HG02571 (cell line): ENCODE results near the gene MARCHF3.
"Not testable (repeated sequence)": the region's sequence is repeated elsewhere in the genome, so short reads cannot be mapped to it uniquely, and the experiment has no call there.

Experiments
- ATAC-seq: cut with Tn5 transposase; IDR thresholded peaks from one replicate; pipeline ENCODE4 v1.9.1; 2021; ENCODE audit warnings: mild to moderate bottlenecking, moderate library complexity; ENCODE audit not compliant: unreplicated experiment

The MARCHF3 gene

DNA sequence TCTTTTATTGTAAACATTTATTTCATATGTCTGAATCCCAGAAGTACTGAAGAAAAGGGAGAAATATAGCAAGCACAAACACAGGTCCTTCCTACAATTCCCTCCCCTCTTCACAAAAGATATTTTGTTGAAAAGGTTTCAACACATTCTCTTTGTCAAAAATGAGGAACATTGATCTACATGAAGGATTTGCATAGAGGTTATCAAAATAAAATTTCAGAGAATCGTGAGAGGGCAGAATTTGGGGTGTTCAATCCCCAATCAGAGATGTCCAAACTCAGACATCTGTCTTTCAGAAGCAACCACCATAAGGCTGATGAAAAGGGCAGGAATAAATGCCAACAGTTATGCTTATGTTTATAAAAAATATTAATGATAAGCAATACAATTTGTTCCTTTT lies 69.2 kb downstream of the MARCHF3 start:
- ATAC-seq, result no peak

DNA sequence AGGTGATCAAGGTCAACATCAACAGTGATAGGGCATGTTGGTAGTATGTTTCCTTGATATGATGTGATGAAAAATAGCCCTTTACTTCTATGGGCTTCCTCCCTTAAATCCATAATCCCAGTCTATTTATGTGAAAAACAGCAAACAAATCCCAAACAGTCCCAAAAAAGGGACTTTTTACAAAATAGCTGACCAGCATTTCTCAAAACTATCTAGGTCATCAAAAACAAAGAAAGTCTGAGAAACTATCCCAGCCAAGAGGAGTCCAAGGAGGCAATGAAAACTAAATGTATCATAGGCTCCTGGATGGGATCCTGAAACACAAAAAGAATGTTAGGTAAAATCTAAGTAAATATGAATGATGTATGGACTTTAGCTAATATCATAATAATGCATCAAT lies 71.2 kb downstream of the MARCHF3 start:
- ATAC-seq, result no peak

DNA sequence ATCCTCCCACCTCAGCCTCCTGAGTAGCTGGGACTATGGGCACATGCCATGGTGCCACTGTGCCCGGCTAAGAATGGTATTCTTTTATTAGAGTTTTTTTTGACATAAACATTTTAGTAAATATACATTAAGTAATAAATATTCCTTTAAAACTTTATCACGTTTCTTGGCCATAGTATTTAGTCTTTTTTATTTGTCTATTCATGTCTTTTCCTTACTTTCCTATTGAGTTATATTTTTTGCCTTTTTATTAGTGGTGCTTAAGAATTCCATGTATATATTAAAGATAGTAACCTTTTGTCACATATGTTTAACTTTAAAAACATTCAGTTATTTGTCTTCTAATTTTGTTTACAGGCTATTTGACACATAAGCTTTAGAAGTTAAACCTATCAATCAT lies 73.4 kb downstream of the MARCHF3 start:
- ATAC-seq, result no peak

GRCh38 chr5:126954981-126955380 lies 75.4 kb downstream of the MARCHF3 start:
- ATAC-seq, result no peak

DNA sequence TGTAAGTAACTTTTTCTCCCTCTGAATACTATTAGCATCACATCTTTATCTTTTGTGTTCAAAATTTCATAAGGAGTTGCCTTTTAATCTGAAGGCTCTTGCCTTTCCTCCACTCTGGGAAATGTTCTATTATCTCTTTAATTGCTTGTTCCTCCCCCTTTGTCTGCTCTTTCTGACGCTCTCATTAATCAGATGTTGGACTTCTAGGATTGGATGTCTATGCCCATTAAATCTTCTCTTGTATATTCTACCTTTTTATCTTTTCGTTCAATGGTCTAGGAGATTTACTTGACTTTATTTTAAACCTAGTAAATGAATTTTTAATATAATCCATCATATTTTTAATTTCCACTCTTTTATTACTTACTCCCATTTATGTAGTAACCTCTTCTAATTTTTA lies 76.7 kb downstream of the MARCHF3 start:
- no peak for ATAC-seq

DNA sequence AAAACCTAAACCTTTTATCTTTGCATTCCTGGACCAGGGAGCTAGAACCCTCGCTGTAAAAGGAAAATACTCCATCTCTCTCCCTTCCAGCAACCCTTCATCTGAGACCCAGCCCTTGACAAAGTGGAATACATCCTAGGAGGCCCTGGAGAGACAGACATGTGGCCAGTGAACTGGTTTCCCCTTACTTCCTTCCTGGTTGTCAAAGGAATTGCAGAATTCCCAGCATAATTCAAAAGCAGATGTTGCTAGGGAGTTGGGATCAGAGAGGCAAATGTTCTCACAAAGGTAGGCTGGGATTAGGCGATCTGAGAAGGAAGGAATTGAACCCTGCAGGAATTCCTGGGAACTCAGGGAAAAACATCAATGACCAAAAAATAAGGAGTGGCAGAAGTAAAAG lies 80.9 kb downstream of the MARCHF3 start:
- ATAC-seq, result no peak

- no peak for ATAC-seq
These were observed 81.9 kb downstream of the MARCHF3 start for GRCh38 chr5:126948453-126948852.

DNA sequence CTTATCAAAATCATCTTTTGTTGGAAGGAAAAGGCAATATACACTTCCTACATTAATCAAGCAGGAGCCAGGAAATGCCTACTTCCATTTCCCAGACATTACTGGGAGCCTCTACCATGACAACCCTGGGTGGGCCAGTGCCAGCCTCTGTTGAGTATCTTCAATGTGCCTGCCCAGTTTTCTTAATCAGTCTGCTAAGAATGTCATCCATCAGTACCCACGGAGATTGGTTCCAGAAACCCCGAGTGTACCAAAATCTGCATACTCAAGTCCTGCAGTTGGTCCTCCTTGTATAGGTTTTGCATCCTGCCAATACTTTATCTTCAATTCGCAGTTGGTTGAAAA lies 82.4 kb downstream of the MARCHF3 start:
- no peak for ATAC-seq

- peak; percentile 72 for ATAC-seq
These were observed 83.0 kb downstream of the MARCHF3 start for GRCh38 chr5:126947146-126948010.

DNA sequence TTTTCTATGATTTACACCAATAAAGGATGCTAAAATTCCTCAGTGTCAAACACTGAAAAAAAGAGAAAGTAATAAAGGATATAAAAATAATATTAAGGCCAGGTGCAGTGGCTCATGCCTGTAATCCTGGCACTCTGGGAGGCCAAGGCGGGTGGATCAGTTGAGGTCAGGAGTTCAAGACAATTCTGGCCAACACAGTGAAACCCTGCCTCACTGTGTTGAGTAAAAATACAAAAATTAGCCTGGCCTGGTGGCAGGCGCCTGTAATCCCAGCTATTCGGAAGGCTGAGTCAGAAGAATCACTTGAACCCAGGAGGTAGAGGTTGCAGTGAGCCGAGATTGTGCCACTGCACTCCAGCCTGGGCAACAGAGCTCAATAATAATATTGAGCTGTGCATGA lies 87.5 kb downstream of the MARCHF3 start:
- not testable (repeated sequence) for ATAC-seq

- no peak for ATAC-seq
These were observed 89.0 kb downstream of the MARCHF3 start for GRCh38 chr5:126941403-126941802.

DNA sequence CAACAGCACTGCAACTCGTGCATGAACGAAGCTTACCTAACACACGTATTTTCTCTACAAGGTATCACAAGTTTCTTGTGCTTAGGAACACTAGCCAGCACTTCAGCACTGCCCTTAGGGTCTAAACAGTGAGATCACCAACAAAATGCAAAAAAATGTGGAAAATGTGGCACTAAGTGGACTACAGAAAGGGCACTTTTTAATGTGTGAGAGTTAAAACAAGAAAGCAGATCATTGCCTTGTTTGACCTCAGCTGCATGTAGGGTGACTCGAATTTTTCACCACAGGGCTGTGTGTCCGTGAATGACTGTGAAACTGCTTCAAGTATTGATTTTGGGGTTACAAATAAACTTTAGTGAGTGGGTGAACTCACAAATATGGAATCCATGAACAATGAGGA lies 90.5 kb downstream of the MARCHF3 start:
- no peak for ATAC-seq

DNA sequence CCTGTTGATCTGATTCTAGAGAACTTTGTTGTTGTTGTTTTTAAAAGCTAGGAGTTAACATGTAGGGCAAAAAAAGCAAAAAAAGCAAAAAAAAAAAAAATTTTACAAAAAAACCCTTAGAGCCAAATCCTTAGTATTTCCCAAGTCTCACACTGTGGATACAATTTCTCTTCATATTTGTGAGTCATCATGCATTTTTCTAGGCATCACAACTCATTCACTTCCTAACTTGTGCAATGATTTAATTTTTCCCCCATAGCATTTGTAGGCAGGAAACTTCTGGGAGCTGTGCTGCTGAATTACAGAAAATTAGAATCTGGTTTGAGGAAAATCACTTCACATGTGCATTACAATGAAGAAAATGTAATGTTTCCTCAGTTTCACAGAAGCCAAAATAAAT lies 91.9 kb downstream of the MARCHF3 start:
- ATAC-seq, result no peak

DNA sequence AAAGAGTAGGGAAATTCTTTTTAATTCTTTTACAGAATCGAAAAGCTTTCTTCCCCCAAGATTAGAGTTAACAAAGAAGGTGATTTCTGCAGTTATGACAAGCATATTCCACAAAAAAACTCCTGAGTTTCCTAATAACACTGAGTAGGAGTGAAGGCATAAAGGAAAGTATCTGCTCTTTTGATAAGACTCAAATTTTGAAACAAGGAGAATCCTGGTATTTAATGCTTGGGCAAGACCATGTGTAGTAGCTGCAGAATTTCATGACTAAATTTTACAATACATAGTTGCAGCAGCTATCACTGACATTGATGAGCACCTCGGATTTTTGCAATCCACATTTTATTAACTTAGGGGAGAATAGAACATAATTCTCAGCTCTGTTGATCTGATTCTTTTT lies 92.6 kb downstream of the MARCHF3 start:
- no peak for ATAC-seq

GRCh38 chr5:126936775-126937418 lies 93.5 kb downstream of the MARCHF3 start:
- no peak for ATAC-seq

DNA sequence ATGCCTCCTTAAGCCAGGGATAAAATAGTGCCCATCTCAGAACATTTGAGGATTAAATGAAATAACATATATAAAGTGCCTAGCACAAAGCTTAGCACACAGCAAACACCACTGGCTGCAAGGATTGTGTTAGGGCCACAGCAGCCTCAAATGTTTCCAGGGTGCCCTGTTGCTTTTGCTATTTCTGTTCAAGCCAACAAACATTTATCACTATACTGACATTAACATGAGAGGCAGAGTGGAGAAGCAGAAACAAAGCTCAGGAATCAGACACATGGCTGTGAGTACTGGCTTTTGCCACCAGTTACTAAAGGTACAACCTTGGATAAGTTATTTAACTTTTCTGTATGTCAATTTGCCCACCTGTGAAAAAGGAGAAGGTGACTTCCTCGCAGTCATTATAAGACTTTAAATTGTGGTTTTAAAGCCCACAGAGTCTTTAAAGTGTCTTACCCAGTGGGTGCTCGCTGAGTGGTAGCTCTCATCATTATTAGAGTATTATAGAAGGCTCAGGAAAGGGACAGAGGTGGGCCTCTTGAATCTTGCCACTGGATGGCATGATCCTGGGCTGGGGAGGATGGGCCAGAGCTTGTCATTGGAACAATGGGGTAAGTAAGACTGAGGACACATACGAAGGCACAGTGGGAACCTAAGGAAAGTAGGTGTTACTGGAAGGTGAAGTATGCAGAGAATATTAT lies 98.2 kb downstream of the MARCHF3 start:
- ATAC-seq, result no peak

GRCh38 chr5:126928041-126928440 lies 102.3 kb downstream of the MARCHF3 start:
- no peak for ATAC-seq

- no peak for ATAC-seq
These were observed 102.9 kb downstream of the MARCHF3 start for GRCh38 chr5:126927429-126927828.

GRCh38 chr5:126926187-126926586 lies 104.2 kb downstream of the MARCHF3 start:
- no peak for ATAC-seq

GRCh38 chr5:126925482-126925881 lies 104.9 kb downstream of the MARCHF3 start:
- no peak for ATAC-seq

- no peak for ATAC-seq
These were observed 105.9 kb downstream of the MARCHF3 start for GRCh38 chr5:126924331-126925033.
